Stimulated activated naive CD8-positive, alpha-beta T cell treated with anti-CD3 and anti-CD28 coated beads, Interleukin-15, Interleukin-2, amounts not matched to agents 100 ng/mL and 50 ng/mL, for 24 hours (primary cell): ENCODE measurements around the gene CTSW.

Experiments
- H3K27ac Mint-ChIP-seq: one replicate; pipeline ENCODE4 v1.8.0; 2021; ENCODE audit warnings: mild to moderate bottlenecking, mixed read lengths
- H3K27me3 Mint-ChIP-seq: one replicate; pipeline ENCODE4 v1.8.0; 2021; ENCODE audit warnings: mixed read lengths
- H3K36me3 Mint-ChIP-seq: one replicate; pipeline ENCODE4 v1.8.0; 2021; ENCODE audit warnings: low read depth, mixed read lengths
- H3K4me1 Mint-ChIP-seq: one replicate; pipeline ENCODE4 v1.8.0; 2021; ENCODE audit warnings: low read depth, mixed read lengths
- H3K4me3 Mint-ChIP-seq: one replicate; pipeline ENCODE4 v1.8.0; 2021; ENCODE audit warnings: mild to moderate bottlenecking, mixed read lengths
- H3K9me3 Mint-ChIP-seq: one replicate; pipeline ENCODE4 v1.8.0; 2021; ENCODE audit warnings: mixed read lengths

Gene CTSW

DNA sequence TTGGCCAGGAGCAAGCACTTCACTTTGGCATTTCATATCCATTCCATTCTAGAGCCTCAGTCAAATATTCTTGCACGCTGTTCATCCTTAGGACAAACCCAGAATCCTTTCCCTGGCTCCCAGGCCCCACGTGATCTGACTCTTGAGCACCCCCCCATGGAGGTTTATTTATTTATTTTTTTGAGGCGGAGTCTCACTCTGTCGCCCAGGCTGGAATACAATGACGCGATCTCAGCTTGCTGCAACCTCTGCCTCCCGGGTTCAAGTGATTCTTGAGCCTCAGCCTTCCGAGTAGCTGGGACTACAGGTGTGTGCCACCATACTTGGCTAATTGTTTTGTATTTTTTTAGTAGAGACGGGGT, 52.9 kb downstream of the CTSW start:
- Mint-ChIP-seq H3K36me3 (no peaks in the 10 kb centered on the region), H3K4me3 (no peak overlapping the region)

More for the DNA sequence above, 52.9 kb downstream of the CTSW start:
- no peaks in the 10 kb centered on the region for H3K27me3 Mint-ChIP-seq
- H3K4me1 Mint-ChIP-seq = peaks cover 38% of the 10 kb centered on the region
- H3K9me3 Mint-ChIP-seq = no peaks in the 10 kb centered on the region
- peak overlapping the region; percentile 36 for H3K27ac Mint-ChIP-seq
